ENCODE measurements around the gene PNMA6E. TPM values are rescaled to one million over a fixed set of nuclear protein-coding genes. Genes with fewer than 3 reads are reported as not detected.

The PNMA6E gene
- total RNA-seq, 4 donors from 2014 or later, result not detected

GRCh38 chrX:153414856-153415510 lies 13.8 kb upstream of the PNMA6E start:
- Histone ChIP-seq H3K4me1 (peaks cover 0 to 12% (median 0%) of the 10 kb centered on the region in 4 donors), H3K4me3 (no peak overlapping the region), H3K36me3 (no peaks in the 10 kb centered on the region), H3K9me3 (no peaks in the 10 kb centered on the region), H3K27me3 (no peaks in the 10 kb centered on the region), H3K27ac (no peak overlapping the region)
- peak in 1 of 2 donors; percentile 11 for DNase-seq (ENCODE audit: low spot score in 2 of 2)
- no peak for TF ChIP-seq CTCF (IDR thresholded peaks at IDR 0.05)
- peak in 1 of 2 donors; percentile 13 for TF ChIP-seq EP300 (IDR thresholded peaks at IDR 0.05)
- 65 to 67% methylated on average over 8 to 9 of the region's 9 CpGs for WGBS, 2 donors

GRCh38 chrX:153413731-153414130 lies 12.6 kb upstream of the PNMA6E start:
- no peak for DNase-seq (ENCODE audit: low spot score in 2 of 2)
- TF ChIP-seq CTCF (IDR thresholded peaks at IDR 0.05), result no peak
- no peak for TF ChIP-seq POLR2A (IDR thresholded peaks at IDR 0.05)
- no peak for TF ChIP-seq EP300 (IDR thresholded peaks at IDR 0.05)
- Histone ChIP-seq H3K9me3 (no peaks in the 10 kb centered on the region), H3K27me3 (no peaks in the 10 kb centered on the region), H3K4me3 (no peak overlapping the region), H3K4me1 (peaks cover 0 to 12% (median 0%) of the 10 kb centered on the region in 4 donors), H3K27ac (no peak overlapping the region), H3K36me3 (no peaks in the 10 kb centered on the region)
- 83% methylated on average over 11 of the region's 11 CpGs; no CpG with 5 or more reads in 1 of the 2 donors for WGBS, 2 donors

- Histone ChIP-seq H3K9me3 (no peaks in the 10 kb centered on the region), H3K36me3 (no peaks in the 10 kb centered on the region), H3K27ac (no peak overlapping the region), H3K4me3 (no peak overlapping the region), H3K4me1 (peaks cover 0 to 12% (median 0%) of the 10 kb centered on the region in 4 donors), H3K27me3 (no peaks in the 10 kb centered on the region)
- WGBS, 2 donors, result 17 to 74% methylated on average over 3 to 19 of the region's 23 CpGs
- TF ChIP-seq EP300 (IDR thresholded peaks at IDR 0.05) (no peak), CTCF (IDR thresholded peaks at IDR 0.05) (no peak), POLR2A (IDR thresholded peaks at IDR 0.05) (no peak)
- no peak for DNase-seq (ENCODE audit: low spot score in 2 of 2)
Observed at GRCh38 chrX:153412746-153413720, 11.9 kb upstream of the PNMA6E start.

- Histone ChIP-seq H3K36me3 (no peaks in the 10 kb centered on the region), H3K4me3 (peak overlapping the region; percentile 34 to 58 (median 49)), H3K9me3 (no peaks in the 10 kb centered on the region), H3K27me3 (no peaks in the 10 kb centered on the region), H3K4me1 (peaks cover 0 to 12% (median 0%) of the 10 kb centered on the region in 4 donors), H3K27ac (no peak overlapping the region)
- TF ChIP-seq EP300 (IDR thresholded peaks at IDR 0.05) (no peak), POLR2A (IDR thresholded peaks at IDR 0.05) (no peak), CTCF (IDR thresholded peaks at IDR 0.05) (no peak)
- DNase-seq (ENCODE audit: low spot score in 2 of 2), result no peak
- 50 to 67% methylated on average over 8 to 17 of the region's 17 CpGs for WGBS, 2 donors
Observed at GRCh38 chrX:153411988-153412574, 10.9 kb upstream of the PNMA6E start.
